ENCODE measurements around the gene MIEF2.

MIEF2 gene

GRCh38 chr17:18230288-18231141 is 29.9 kb upstream of the MIEF2 start:
- no peak for TF ChIP-seq CTCF (IDR thresholded peaks at IDR 0.05; ENCODE audit: low read depth, low read length)
- no peak overlapping the region for H3K4me3 ChIP-seq (ENCODE audit: low read depth, low read length)

DNA sequence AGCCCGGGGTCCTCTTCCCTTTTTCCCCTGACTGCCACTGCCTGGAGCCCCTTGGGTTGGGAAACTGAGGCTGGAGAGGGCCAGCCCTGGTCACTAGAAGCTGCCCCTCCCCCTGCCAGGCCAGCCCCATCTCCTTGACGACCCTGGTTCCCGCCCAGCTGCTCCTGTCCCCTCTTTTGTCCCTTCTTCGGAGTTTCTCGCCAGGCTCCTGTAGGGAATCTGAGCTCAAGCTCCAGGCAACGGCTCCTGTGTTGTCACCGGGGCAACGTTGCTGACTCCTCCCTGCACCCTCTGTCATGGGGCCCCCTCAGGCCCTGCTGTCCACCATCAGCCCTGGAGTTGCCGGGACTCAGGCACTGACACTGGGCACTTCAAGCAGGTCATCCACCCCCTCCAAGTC is 29.3 kb upstream of the MIEF2 start:
- TF ChIP-seq CTCF (IDR thresholded peaks at IDR 0.05; ENCODE audit: low read depth, low read length), result no peak
- H3K4me3 ChIP-seq (ENCODE audit: low read depth, low read length), result no peak overlapping the region

DNA sequence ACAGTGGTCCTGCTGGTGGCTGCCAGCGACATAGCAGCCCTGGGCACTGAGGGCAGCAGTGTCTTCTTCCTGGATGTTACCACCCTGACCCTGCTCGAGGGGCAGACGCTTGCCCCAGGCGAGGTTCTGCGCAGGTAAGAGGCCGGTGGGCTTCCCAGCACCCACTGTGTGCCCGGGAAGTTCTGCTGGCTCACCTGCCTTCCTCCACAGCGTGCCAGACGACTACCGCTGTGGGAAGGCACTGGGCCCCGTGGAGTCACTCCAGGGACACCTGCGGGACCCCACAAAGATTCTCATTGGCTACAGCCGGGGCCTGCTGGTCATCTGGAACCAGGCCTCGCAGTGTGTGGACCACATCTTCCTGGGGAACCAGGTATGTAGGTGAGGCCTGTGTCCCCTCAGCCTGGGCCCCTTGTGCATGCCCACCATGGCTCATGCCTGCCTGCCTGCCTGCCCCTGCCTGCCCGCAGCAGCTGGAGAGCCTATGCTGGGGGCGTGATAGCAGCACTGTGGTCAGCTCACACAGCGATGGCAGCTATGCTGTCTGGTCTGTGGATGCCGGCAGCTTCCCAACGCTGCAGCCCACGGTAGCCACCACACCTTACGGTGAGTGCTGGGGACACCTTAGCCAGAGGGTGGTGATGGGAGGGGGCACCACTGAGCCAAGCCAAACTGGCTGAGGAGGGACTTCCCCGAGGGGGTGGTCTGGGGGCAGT is 26.5 kb upstream of the MIEF2 start:
- no peak overlapping the region for H3K4me3 ChIP-seq (ENCODE audit: low read depth, low read length)
- TF ChIP-seq CTCF (IDR thresholded peaks at IDR 0.05; ENCODE audit: low read depth, low read length), result no peak

DNA sequence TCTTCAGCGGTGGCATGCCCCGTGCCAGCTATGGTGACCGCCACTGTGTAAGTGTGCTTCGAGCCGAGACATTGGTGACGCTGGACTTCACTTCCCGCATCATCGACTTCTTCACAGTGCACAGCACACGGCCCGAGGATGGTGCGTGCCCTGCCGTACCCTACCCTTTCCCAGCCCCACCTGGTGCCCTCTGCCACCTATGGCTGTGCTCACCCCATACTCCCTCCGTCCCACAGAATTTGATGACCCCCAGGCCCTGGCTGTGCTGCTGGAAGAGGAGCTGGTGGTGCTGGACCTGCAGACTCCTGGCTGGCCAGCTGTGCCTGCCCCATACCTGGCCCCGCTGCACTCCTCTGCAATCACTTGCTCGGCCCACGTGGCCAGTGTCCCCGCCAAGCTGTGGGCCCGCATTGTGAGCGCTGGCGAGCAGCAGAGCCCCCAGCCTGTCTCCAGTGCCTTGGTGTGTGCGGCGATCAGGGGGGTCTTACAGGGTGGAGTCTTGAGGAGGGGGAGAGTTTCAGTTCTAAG is 25.5 kb upstream of the MIEF2 start:
- no peak overlapping the region for H3K4me3 ChIP-seq (ENCODE audit: low read depth, low read length)
- TF ChIP-seq CTCF (IDR thresholded peaks at IDR 0.05; ENCODE audit: low read depth, low read length), result no peak

- H3K4me3 ChIP-seq (ENCODE audit: low read depth, low read length), result no peak overlapping the region
- TF ChIP-seq CTCF (IDR thresholded peaks at IDR 0.05; ENCODE audit: low read depth, low read length), result no peak
Measured at GRCh38 chr17:18235743-18236256, 24.7 kb upstream of the MIEF2 start.

GRCh38 chr17:18236494-18236893 is 24.0 kb upstream of the MIEF2 start:
- no peak overlapping the region for H3K4me3 ChIP-seq (ENCODE audit: low read depth, low read length)
- TF ChIP-seq CTCF (IDR thresholded peaks at IDR 0.05; ENCODE audit: low read depth, low read length), result no peak

DNA sequence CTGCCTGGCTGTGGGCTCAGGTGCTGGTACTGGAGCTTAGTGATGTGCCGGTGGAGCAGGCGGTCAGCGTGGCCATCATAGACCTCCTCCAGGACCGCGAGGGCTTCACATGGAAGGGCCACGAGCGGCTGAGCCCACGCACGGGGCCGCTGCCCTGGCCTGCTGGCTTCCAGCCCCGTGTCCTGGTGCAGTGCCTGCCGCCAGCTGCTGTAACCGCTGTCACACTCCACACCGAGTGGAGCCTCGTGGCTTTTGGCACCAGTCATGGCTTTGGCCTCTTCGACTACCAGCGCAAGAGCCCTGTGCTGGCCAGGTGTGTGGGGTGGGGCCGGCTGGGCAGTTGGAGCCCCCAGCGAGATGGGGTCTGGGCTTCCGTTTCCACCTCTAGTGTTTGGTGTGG is 23.0 kb upstream of the MIEF2 start:
- no peak for TF ChIP-seq CTCF (IDR thresholded peaks at IDR 0.05; ENCODE audit: low read depth, low read length)
- H3K4me3 ChIP-seq (ENCODE audit: low read depth, low read length), result no peak overlapping the region

Measured in WI38 (cell line).